ENCODE data around the gene LSM4. TPM values are rescaled to one million over a fixed set of nuclear protein-coding genes. Genes with fewer than 3 reads are reported as not detected.

Gene LSM4
- total and polyA plus RNA-seq, 2 of the 4 experiments (the other 2 are of a cell fraction): 44.8 to 118 TPM

DNA sequence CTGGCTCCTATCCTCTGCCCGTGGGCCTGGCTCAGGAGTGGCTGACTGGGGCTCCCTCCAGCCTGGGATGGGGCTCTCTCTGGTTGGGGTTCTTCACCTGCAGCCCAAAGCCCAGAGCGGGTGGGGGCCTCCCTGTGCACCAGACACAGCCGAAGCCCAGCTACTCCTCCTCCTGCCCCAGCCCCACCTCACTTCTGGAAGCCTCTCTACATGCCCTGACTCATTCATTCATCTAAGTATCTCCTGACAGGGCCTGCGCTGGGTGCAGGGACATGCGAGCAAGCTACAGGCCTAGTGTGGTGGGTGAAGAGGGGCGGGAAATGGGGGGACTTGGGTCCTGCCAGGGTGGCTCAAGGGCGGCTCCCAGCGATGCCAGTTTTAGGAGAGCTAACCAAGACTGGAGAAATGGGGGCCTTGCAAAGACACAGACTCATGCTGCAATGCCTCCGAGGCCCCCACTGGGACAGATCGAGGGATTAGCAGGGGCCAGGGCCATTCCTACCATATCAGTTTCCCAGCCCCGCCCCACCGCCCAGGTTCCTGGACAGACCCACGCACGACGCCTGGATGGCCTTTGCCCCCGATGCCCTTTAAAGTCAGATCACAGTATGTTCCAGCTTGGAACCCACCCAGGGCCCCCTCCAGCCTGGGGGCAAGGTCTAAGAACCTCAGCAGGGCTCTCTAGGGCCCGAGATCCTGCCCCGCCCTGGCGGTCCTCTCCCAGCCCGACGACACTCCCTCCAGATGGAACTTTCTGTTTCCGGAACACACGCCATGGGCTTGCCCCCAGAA lies 12.6 kb downstream of the LSM4 start:
- Histone ChIP-seq H3K27me3 (ENCODE audit: control insufficient read depth, insufficient read depth, low read length) (no peaks in the 10 kb centered on the region), H3K9me1 (ENCODE audit: insufficient read depth, low read length) (0 out of 2 replicates have a peak, but pooled peaks cover 3% of the 10 kb centered on the region), H2AFZ (replicated peaks; ENCODE audit: low read length, poor library complexity) (no peak overlapping the region), H3K56ac (ENCODE audit: extremely low read depth, insufficient read depth, low read length) (no peak overlapping the region), H4K91ac (ENCODE audit: insufficient read depth, low read depth, low read length) (no peak overlapping the region), H2BK20ac (ENCODE audit: low read depth, low read length) (no peak overlapping the region), H4K5ac (ENCODE audit: low read depth, low read length) (no peak overlapping the region), H3K18ac (ENCODE audit: low read depth, low read length) (no peak overlapping the region), H2BK15ac (ENCODE audit: low read depth, low read length) (no peak overlapping the region), H3K23ac (ENCODE audit: low read depth, low read length) (no peak overlapping the region), H2AK5ac (ENCODE audit: low read depth, low read length) (no peak overlapping the region), H2BK120ac (ENCODE audit: low read depth, low read length) (no peak overlapping the region), H3K4me3 (ENCODE audit: insufficient read depth, low read depth, low read length) (no peak overlapping the region), H3K4me1 (ENCODE audit: control insufficient read depth, insufficient read depth, low read length) (peaks cover 6% of the 10 kb centered on the region; the same call in 1 of the 2 replicates), H2AK9ac (replicated peaks; ENCODE audit: low read depth, low read length, poor library complexity) (no peak overlapping the region), H3K27ac (ENCODE audit: insufficient read depth, low read length) (no peak overlapping the region), H3K4ac (ENCODE audit: low read depth, low read length) (no peak overlapping the region), H2BK5ac (ENCODE audit: low read depth, low read length, poor library complexity, severe bottlenecking) (no peak overlapping the region), H4K20me1 (ENCODE audit: insufficient read depth, low read length) (no peaks in the 10 kb centered on the region), H3K36me3 (ENCODE audit: control insufficient read depth, insufficient read depth, low read length) (peaks cover 36% of the 10 kb centered on the region), H3K4me2 (ENCODE audit: low read depth, low read length) (no peak overlapping the region), H3K79me1 (ENCODE audit: low read depth in 1 of 2, low read length in 2 of 2) (peaks cover 8 to 40% of the 10 kb centered on the region in 2 experiments), H3K9me3 (ENCODE audit: control insufficient read depth, insufficient read depth, low read length) (no peaks in the 10 kb centered on the region), H4K8ac (ENCODE audit: low read depth in 2 of 2, low read length in 2 of 2) (no peak overlapping the region), H3K9ac (ENCODE audit: low read depth, low read length) (no peak overlapping the region), H3K14ac (replicated peaks; ENCODE audit: low read depth, low read length) (no peak overlapping the region)
- ATAC-seq (ENCODE audit: low read depth) (no peak), DNase-seq (no peak)
- ChIA-PET CTCF (no interaction called here), POLR2A (ENCODE audit: unreplicated experiment) (no interaction called here)
- intact Hi-C loops (cut with micrococcal nuclease): no loop called here
- BruUV-seq (replicated peaks): no TSS peak
- WGBS, 2 experiments (ENCODE audit: extremely low coverage in 2 of 2, insufficient read length in 1 of 2): 87% methylated on average over 18 of the region's 23 CpGs; no CpG with 5 or more reads in 1 of the 2 experiments
- in situ Hi-C loops (cut with MboI; ENCODE audit: low sequenced_read_pairs): no loop called here
- TF ChIP-seq, protein P1, sequence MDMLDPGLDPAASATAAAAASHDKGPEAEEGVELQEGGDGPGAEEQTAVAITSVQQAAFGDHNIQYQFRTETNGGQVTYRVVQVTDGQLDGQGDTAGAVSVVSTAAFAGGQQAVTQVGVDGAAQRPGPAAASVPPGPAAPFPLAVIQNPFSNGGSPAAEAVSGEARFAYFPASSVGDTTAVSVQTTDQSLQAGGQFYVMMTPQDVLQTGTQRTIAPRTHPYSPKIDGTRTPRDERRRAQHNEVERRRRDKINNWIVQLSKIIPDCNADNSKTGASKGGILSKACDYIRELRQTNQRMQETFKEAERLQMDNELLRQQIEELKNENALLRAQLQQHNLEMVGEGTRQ (IDR thresholded peaks at IDR 0.05; ENCODE audit: low read depth, low read length): no peak
- no peak for TF ChIP-seq MAZ (IDR thresholded peaks at IDR 0.05; ENCODE audit: borderline replicate concordance, low read depth, low read length)
- TF ChIP-seq, protein P2, sequence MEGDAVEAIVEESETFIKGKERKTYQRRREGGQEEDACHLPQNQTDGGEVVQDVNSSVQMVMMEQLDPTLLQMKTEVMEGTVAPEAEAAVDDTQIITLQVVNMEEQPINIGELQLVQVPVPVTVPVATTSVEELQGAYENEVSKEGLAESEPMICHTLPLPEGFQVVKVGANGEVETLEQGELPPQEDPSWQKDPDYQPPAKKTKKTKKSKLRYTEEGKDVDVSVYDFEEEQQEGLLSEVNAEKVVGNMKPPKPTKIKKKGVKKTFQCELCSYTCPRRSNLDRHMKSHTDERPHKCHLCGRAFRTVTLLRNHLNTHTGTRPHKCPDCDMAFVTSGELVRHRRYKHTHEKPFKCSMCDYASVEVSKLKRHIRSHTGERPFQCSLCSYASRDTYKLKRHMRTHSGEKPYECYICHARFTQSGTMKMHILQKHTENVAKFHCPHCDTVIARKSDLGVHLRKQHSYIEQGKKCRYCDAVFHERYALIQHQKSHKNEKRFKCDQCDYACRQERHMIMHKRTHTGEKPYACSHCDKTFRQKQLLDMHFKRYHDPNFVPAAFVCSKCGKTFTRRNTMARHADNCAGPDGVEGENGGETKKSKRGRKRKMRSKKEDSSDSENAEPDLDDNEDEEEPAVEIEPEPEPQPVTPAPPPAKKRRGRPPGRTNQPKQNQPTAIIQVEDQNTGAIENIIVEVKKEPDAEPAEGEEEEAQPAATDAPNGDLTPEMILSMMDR (conservative IDR thresholded peaks at IDR 0.05; ENCODE audit: low read depth, low read length): no peak
- dilution Hi-C loops (cut with HindIII; ENCODE audit: low sequenced_read_pairs, unreplicated experiment): no loop called here

Data from IMR-90 (cell line).